Hepatocyte (in vitro differentiated cells): ENCODE measurements around the gene LRRK2. TPM values are rescaled to one million over a fixed set of nuclear protein-coding genes. Genes with fewer than 3 reads are reported as not detected.

Experiments used
- DNase-seq: peaks from one replicate; pipeline ENCODE4 v3.0.0-alpha.2; 2016; ENCODE audit warnings: low spot score
- H2AFZ ChIP-seq: fragments of 200-600 bp; sonication (generic); 2 replicates; pipeline ENCODE4 v1.6.0; 2016; ENCODE audit warnings: antibody characterized with exemption, mild to moderate bottlenecking
- H3K27ac ChIP-seq: fragments of 200-600 bp; sonication (generic); 2 replicates; pipeline ENCODE4 v1.5.1; 2016; ENCODE audit warnings: mild to moderate bottlenecking
- H3K27me3 ChIP-seq: fragments of 200-600 bp; sonication (generic); 2 replicates; pipeline ENCODE4 v1.6.1; 2016
- H3K36me3 ChIP-seq: fragments of 200-600 bp; sonication (generic); replicated peaks from 2 replicates; pipeline ENCODE4 v1.5.1; 2016; ENCODE audit warnings: low read depth; ENCODE audit not compliant: insufficient read depth
- H3K4me1 ChIP-seq: fragments of 200-600 bp; sonication (generic); 2 replicates; pipeline ENCODE4 v1.5.1; 2016; ENCODE audit warnings: mild to moderate bottlenecking, moderate library complexity; ENCODE audit not compliant: insufficient read depth
- H3K4me2 ChIP-seq: fragments of 200-600 bp; sonication (generic); 2 replicates; pipeline ENCODE4 v1.6.0; 2016
- H3K4me3 ChIP-seq: fragments of 200-600 bp; sonication (generic); 2 replicates; pipeline ENCODE4 v1.5.1; 2016; ENCODE audit warnings: mild to moderate bottlenecking
- H3K79me2 ChIP-seq: fragments of 200-600 bp; sonication (generic); 2 replicates; pipeline ENCODE4 v1.6.0; 2017; ENCODE audit warnings: mild to moderate bottlenecking
- H3K9me2 ChIP-seq: fragments of 200-600 bp; sonication (generic); replicated peaks from 2 replicates; pipeline ENCODE4 v1.6.0; 2017; ENCODE audit warnings: mild to moderate bottlenecking; ENCODE audit not compliant: insufficient read depth
- H3K9me3 ChIP-seq: fragments of 200-600 bp; sonication (generic); 2 replicates; pipeline ENCODE4 v1.5.1; 2016; ENCODE audit warnings: low read depth, mild to moderate bottlenecking
- H4K20me1 ChIP-seq: fragments of 200-600 bp; sonication (generic); 2 replicates; pipeline ENCODE4 v1.6.0; 2016; ENCODE audit warnings: mild to moderate bottlenecking; ENCODE audit not compliant: insufficient read depth, poor library complexity, severe bottlenecking
- EZH2 ChIP-seq: fragments of 200-600 bp; sonication (generic); IDR thresholded peaks from 2 replicates; pipeline ENCODE4 v1.6.1; 2016; ENCODE audit warnings: antibody characterized with exemption, mild to moderate bottlenecking, borderline replicate concordance
- EZH2phosphoT487 ChIP-seq: fragments of 200-600 bp; sonication (generic); IDR thresholded peaks from one replicate; pipeline ENCODE4 v1.6.1; 2018; ENCODE audit warnings: antibody characterized with exemption, mild to moderate bottlenecking, low read depth, moderate library complexity; ENCODE audit not compliant: unreplicated experiment, severe bottlenecking
- WGBS: methylation state at CpG from one replicate; pipeline ENCODE4 v1.1.6; 2016; ENCODE audit warnings: low lambda C conversion rate; ENCODE audit errors: missing lambda C conversion rate; 5-methylcytosine and 5-hydroxymethylcytosine counted together
- polyA plus RNA-seq: library from polyadenylated mRNA; unstranded; fragments of >200 nt; fragmentation: Nextera tagmentation; extraction: Ambion mirVana; gene quantifications from 2 replicates; pipeline ENCODE4 v1.2.1, GENCODE V29; 2016
- total RNA-seq: library from RNA; depleted of rRNA; stranded (reverse); fragments of >200 nt; gene quantifications from 2 replicates; pipeline ENCODE4 v1.2.3, GENCODE V29; 2014
- TF ChIP-seq, protein P1 (sequence below): fragments of 200-600 bp; sonication (generic); IDR thresholded peaks from 2 replicates; pipeline ENCODE4 v1.5.1; 2016; ENCODE audit warnings: antibody characterized with exemption, mild to moderate bottlenecking; ENCODE audit not compliant: poor library complexity

Gene LRRK2
- total and polyA plus RNA-seq, 2 experiments from 2014 or later, result 0.76 to 4.9 TPM

DNA sequence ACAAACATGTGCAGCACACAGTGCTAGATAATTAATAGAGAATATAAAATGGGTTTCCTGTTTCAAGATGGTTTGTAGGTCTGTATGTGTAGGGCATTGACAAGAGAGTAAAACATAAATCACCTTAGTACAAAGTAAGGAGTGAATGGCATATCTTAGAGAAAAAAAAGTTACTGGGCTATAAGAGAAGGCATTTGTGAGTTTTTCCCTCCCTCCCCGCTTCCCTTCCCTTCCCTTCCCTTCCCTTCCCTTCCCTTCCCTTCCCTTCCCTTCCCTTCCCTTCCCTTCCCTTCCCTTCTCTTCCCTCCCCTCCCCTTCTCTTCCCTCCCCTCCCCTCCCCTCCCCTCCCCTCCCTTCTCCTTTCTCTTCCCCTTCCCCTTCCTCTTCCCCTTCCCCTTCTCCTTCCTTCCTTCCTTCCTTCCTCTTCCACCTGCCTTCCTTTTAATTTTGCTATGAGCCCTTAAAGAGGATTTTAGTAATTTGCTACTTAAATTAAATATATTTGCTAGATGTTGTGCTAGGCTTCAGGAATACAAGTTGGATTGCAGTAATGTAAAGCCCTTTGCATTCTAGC is 57.1 kb downstream of the LRRK2 start:
- H3K4me3 ChIP-seq, result no peak overlapping the region
- H3K9me3 ChIP-seq, result no peaks in the 10 kb centered on the region
- no peaks in the 10 kb centered on the region for H3K79me2 ChIP-seq
- H3K4me1 ChIP-seq, result no peaks in the 10 kb centered on the region
- no peak overlapping the region for H3K4me2 ChIP-seq
- no peak overlapping the region for H2AFZ ChIP-seq
- no CpG with 5 or more reads among the region's 1 CpG for WGBS
- H3K9me2 ChIP-seq, result no peaks in the 10 kb centered on the region
- TF ChIP-seq, protein P1, sequence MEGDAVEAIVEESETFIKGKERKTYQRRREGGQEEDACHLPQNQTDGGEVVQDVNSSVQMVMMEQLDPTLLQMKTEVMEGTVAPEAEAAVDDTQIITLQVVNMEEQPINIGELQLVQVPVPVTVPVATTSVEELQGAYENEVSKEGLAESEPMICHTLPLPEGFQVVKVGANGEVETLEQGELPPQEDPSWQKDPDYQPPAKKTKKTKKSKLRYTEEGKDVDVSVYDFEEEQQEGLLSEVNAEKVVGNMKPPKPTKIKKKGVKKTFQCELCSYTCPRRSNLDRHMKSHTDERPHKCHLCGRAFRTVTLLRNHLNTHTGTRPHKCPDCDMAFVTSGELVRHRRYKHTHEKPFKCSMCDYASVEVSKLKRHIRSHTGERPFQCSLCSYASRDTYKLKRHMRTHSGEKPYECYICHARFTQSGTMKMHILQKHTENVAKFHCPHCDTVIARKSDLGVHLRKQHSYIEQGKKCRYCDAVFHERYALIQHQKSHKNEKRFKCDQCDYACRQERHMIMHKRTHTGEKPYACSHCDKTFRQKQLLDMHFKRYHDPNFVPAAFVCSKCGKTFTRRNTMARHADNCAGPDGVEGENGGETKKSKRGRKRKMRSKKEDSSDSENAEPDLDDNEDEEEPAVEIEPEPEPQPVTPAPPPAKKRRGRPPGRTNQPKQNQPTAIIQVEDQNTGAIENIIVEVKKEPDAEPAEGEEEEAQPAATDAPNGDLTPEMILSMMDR, result no peak
- TF ChIP-seq EZH2 (no peak), EZH2phosphoT487 (no peak)
- H4K20me1 ChIP-seq, result no peaks in the 10 kb centered on the region
- no peak overlapping the region for H3K27ac ChIP-seq
- no peak for DNase-seq
- H3K27me3 ChIP-seq, result no peaks in the 10 kb centered on the region
- H3K36me3 ChIP-seq, result no peaks in the 10 kb centered on the region

DNA sequence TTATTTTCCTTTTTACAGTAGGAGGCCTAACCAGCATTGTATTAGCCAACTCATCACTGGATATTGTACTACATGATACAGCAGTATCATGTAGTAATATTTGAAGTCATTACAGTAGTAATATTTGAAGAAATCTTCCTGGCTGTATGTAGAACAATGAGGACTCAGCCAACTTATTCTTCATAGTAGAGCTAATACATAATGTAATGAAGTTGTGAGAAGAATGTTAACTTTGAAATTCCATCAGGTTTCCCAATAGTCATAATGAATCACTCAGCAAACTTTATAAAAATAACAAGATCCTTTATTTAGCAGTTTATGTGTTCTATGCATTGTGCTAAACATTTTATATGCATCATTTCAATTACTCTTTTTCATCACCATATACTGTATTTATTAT is 61.8 kb downstream of the LRRK2 start:
- Histone ChIP-seq H3K36me3 (no peaks in the 10 kb centered on the region), H3K4me2 (no peak overlapping the region), H3K4me1 (no peaks in the 10 kb centered on the region), H2AFZ (no peak overlapping the region), H3K27me3 (no peaks in the 10 kb centered on the region), H3K4me3 (no peak overlapping the region), H3K9me2 (no peaks in the 10 kb centered on the region), H3K9me3 (no peaks in the 10 kb centered on the region), H4K20me1 (no peaks in the 10 kb centered on the region), H3K79me2 (no peaks in the 10 kb centered on the region), H3K27ac (no peak overlapping the region)
- no peak for DNase-seq
- TF ChIP-seq, protein P1, result no peak
- no peak for TF ChIP-seq EZH2
- TF ChIP-seq EZH2phosphoT487, result no peak

- DNase-seq, result no peak
- no peaks in the 10 kb centered on the region for H4K20me1 ChIP-seq
- H3K27ac ChIP-seq, result no peak overlapping the region
- no peaks in the 10 kb centered on the region for H3K79me2 ChIP-seq
- H3K4me2 ChIP-seq, result no peak overlapping the region
- no peak for TF ChIP-seq EZH2
- TF ChIP-seq EZH2phosphoT487, result no peak
- TF ChIP-seq, protein P1, result no peak
- no peaks in the 10 kb centered on the region for H3K9me3 ChIP-seq
- no peaks in the 10 kb centered on the region for H3K4me1 ChIP-seq
- H3K36me3 ChIP-seq, result no peaks in the 10 kb centered on the region
- H3K27me3 ChIP-seq, result no peaks in the 10 kb centered on the region
- 90% methylated on average over 7 of the region's 7 CpGs for WGBS
- no peak overlapping the region for H3K4me3 ChIP-seq
- H3K9me2 ChIP-seq, result no peaks in the 10 kb centered on the region
- no peak overlapping the region for H2AFZ ChIP-seq
Measured at GRCh38 chr12:40287369-40287975, 62.7 kb downstream of the LRRK2 start.
